GM12875 (cell line): Measurements from ENCODE around the gene CRACDL.

Experiments
- H3K4me3 ChIP-seq: one replicate; pipeline ENCODE4 v1.5.1; 2011; ENCODE audit warnings: low read depth, low read length, control low read depth
- TF ChIP-seq, protein P1 (sequence below): IDR thresholded peaks from 2 replicates; pipeline ENCODE4 v1.5.1; 2011; ENCODE audit warnings: low read depth, mild to moderate bottlenecking, control low read depth, inconsistent platforms, low read length, moderate library complexity, borderline replicate concordance; ENCODE audit not compliant: insufficient read depth

Gene CRACDL

DNA sequence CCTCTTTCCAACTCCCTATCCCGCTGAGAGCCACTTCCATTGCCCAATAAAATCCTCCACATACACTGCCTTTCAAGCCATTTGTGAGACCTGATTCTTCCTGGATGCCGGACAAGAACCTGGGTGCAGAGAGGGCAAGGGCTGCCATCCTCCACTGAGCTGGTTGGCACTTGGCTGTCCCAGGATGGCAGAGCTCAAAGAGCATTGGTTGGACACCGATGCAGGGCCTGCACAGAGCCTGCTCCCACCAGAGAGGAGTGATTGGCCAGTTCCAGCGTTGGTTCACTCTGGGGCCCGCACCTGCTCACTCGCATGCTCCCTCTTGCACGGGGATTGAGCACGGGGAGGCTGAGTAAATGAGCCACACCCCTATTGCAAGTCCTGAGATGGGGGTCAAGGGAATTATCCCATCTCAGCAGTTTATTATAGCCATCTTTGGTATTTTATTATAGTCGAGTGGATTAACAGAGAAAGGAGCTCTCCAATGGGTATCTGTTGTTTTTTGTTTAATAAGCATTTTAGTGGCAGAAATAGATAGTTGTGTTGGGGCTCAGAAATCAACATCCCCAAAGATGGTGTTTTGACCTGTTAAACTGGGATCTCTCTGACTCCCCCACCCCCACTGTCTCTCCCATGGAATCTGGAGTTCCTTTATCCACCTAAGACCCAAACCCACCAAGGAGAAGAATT, 185.3 kb downstream of the CRACDL start:
- TF ChIP-seq, protein P1, sequence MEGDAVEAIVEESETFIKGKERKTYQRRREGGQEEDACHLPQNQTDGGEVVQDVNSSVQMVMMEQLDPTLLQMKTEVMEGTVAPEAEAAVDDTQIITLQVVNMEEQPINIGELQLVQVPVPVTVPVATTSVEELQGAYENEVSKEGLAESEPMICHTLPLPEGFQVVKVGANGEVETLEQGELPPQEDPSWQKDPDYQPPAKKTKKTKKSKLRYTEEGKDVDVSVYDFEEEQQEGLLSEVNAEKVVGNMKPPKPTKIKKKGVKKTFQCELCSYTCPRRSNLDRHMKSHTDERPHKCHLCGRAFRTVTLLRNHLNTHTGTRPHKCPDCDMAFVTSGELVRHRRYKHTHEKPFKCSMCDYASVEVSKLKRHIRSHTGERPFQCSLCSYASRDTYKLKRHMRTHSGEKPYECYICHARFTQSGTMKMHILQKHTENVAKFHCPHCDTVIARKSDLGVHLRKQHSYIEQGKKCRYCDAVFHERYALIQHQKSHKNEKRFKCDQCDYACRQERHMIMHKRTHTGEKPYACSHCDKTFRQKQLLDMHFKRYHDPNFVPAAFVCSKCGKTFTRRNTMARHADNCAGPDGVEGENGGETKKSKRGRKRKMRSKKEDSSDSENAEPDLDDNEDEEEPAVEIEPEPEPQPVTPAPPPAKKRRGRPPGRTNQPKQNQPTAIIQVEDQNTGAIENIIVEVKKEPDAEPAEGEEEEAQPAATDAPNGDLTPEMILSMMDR = no peak
- H3K4me3 ChIP-seq = no peak overlapping the region

GRCh38 chr2:98749066-98749450, 187.0 kb downstream of the CRACDL start:
- no peak overlapping the region for H3K4me3 ChIP-seq
- TF ChIP-seq, protein P1 = no peak

GRCh38 chr2:98748292-98749065, 187.5 kb downstream of the CRACDL start:
- TF ChIP-seq, protein P1 = no peak
- no peak overlapping the region for H3K4me3 ChIP-seq

DNA sequence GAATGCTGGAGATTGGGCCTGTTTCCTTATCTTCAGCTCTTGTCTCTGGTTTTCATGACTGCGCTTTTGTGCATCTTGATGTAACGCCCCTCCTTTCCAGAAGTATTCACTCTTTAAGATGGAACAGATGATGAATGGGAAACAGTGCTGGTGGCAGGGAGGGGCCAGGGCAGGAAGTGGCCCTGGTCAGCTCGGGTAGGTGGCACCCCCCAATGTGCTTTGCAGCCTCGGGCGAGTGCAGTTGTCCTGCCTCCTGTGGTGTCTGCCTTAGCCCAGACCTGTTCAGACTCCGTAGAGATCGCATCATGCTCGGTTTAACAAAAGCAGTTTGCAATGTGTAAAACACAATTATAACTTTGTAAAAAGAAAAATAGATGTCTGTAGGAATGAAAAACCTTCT, 188.1 kb downstream of the CRACDL start:
- TF ChIP-seq, protein P1 = no peak
- H3K4me3 ChIP-seq = no peak overlapping the region

DNA sequence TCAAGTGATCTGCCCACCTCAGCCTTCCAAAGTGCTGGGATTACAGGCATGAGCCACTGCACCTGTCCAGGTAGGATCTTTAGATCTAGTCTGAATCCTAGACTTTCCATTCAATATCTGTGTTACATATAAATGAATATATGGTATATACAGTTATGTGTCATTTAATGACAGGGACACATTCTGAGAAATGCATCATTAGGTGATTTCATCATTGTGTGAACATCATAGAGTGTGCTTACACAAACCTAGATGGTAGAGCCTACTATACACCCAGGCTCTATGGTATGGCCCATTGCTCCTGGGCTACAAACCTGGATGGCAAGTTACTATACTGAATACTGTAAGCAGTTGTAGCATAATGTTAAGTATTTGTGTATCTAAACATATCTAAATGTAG, 189.6 kb downstream of the CRACDL start:
- H3K4me3 ChIP-seq = no peak overlapping the region
- TF ChIP-seq, protein P1 = no peak

- no peak overlapping the region for H3K4me3 ChIP-seq
- TF ChIP-seq, protein P1 = no peak
Observed at GRCh38 chr2:98744595-98744994, 191.4 kb downstream of the CRACDL start.
